Stimulated activated naive CD8-positive, alpha-beta T cell treated with anti-CD3 and anti-CD28 coated beads, Interleukin-15, Interleukin-2, amounts not matched to agents 100 ng/mL and 50 ng/mL, for 24 hours (primary cell): ENCODE results near the gene STARD10.
"Not testable (repeated sequence)": the region's sequence is repeated elsewhere in the genome, so short reads cannot be mapped to it uniquely, and the experiment has no call there.

ENCODE experiments used
- H3K27ac Mint-ChIP-seq: one replicate; pipeline ENCODE4 v1.8.0; 2021; ENCODE audit warnings: mild to moderate bottlenecking, mixed read lengths
- H3K27me3 Mint-ChIP-seq: one replicate; pipeline ENCODE4 v1.8.0; 2021; ENCODE audit warnings: mixed read lengths
- H3K36me3 Mint-ChIP-seq: one replicate; pipeline ENCODE4 v1.8.0; 2021; ENCODE audit warnings: low read depth, mixed read lengths
- H3K4me1 Mint-ChIP-seq: one replicate; pipeline ENCODE4 v1.8.0; 2021; ENCODE audit warnings: low read depth, mixed read lengths
- H3K4me3 Mint-ChIP-seq: one replicate; pipeline ENCODE4 v1.8.0; 2021; ENCODE audit warnings: mild to moderate bottlenecking, mixed read lengths
- H3K9me3 Mint-ChIP-seq: one replicate; pipeline ENCODE4 v1.8.0; 2021; ENCODE audit warnings: mixed read lengths

STARD10 gene

GRCh38 chr11:72802822-72803221 lies 9.0 kb upstream of the STARD10 start:
- Mint-ChIP-seq H3K27me3 (no peaks in the 10 kb centered on the region), H3K9me3 (no peaks in the 10 kb centered on the region), H3K27ac (no peak overlapping the region), H3K4me3 (no peak overlapping the region), H3K4me1 (peaks cover 3% of the 10 kb centered on the region), H3K36me3 (peaks cover 9% of the 10 kb centered on the region)

- Mint-ChIP-seq H3K4me1 (peaks cover 5% of the 10 kb centered on the region), H3K4me3 (no peak overlapping the region), H3K27me3 (no peaks in the 10 kb centered on the region), H3K27ac (no peak overlapping the region), H3K9me3 (no peaks in the 10 kb centered on the region), H3K36me3 (peaks cover 4% of the 10 kb centered on the region)
These were observed 5.6 kb upstream of the STARD10 start for GRCh38 chr11:72799441-72799840.

- Mint-ChIP-seq H3K27me3 (no peaks in the 10 kb centered on the region), H3K4me1 (peaks cover 12% of the 10 kb centered on the region), H3K27ac (no peak overlapping the region), H3K9me3 (no peaks in the 10 kb centered on the region), H3K36me3 (peaks cover 4% of the 10 kb centered on the region), H3K4me3 (no peak overlapping the region)
These were observed 4.5 kb upstream of the STARD10 start for GRCh38 chr11:72798361-72798760.

- Mint-ChIP-seq H3K4me1 (peaks cover 27% of the 10 kb centered on the region), H3K27me3 (no peaks in the 10 kb centered on the region), H3K9me3 (no peaks in the 10 kb centered on the region), H3K27ac (peak overlapping the region; percentile 95), H3K36me3 (no peaks in the 10 kb centered on the region), H3K4me3 (peak overlapping the region; percentile 94)
These were observed 797 bp downstream of the STARD10 start for GRCh38 chr11:72793076-72793424.

GRCh38 chr11:72792437-72793021 lies 1.3 kb downstream of the STARD10 start:
- no peaks in the 10 kb centered on the region for H3K27me3 Mint-ChIP-seq
- H3K9me3 Mint-ChIP-seq: no peaks in the 10 kb centered on the region
- peak overlapping the region; percentile 95 for H3K27ac Mint-ChIP-seq
- peak overlapping the region; percentile 94 for H3K4me3 Mint-ChIP-seq
- no peaks in the 10 kb centered on the region for H3K36me3 Mint-ChIP-seq
- peaks cover 32% of the 10 kb centered on the region for H3K4me1 Mint-ChIP-seq

- H3K4me3 Mint-ChIP-seq, H3K9me3 Mint-ChIP-seq, H3K27ac Mint-ChIP-seq, H3K36me3 Mint-ChIP-seq, H3K27me3 Mint-ChIP-seq: not testable (repeated sequence)
- peaks cover 42% of the 10 kb centered on the region for H3K4me1 Mint-ChIP-seq
These were observed 2.6 kb downstream of the STARD10 start for GRCh38 chr11:72791228-72791627.

- H3K4me1 Mint-ChIP-seq: peaks cover 39% of the 10 kb centered on the region
- H3K36me3 Mint-ChIP-seq: no peaks in the 10 kb centered on the region
- H3K4me3 Mint-ChIP-seq: no peak overlapping the region
- H3K9me3 Mint-ChIP-seq: no peaks in the 10 kb centered on the region
- H3K27me3 Mint-ChIP-seq: no peaks in the 10 kb centered on the region
- H3K27ac Mint-ChIP-seq: no peak overlapping the region
These were observed 4.2 kb downstream of the STARD10 start for GRCh38 chr11:72789493-72790131.

- Mint-ChIP-seq H3K27ac (no peak overlapping the region), H3K4me3 (no peak overlapping the region), H3K36me3 (no peaks in the 10 kb centered on the region), H3K4me1 (peaks cover 29% of the 10 kb centered on the region), H3K9me3 (no peaks in the 10 kb centered on the region), H3K27me3 (no peaks in the 10 kb centered on the region)
These were observed 5.6 kb downstream of the STARD10 start for GRCh38 chr11:72788241-72788640.

- no peaks in the 10 kb centered on the region for H3K27me3 Mint-ChIP-seq
- peak overlapping the region; percentile 52 for H3K27ac Mint-ChIP-seq
- H3K4me3 Mint-ChIP-seq: no peak overlapping the region
- no peaks in the 10 kb centered on the region for H3K9me3 Mint-ChIP-seq
- H3K36me3 Mint-ChIP-seq: no peaks in the 10 kb centered on the region
- H3K4me1 Mint-ChIP-seq: peaks cover 25% of the 10 kb centered on the region
These were observed 6.4 kb downstream of the STARD10 start for GRCh38 chr11:72787216-72788104.

GRCh38 chr11:72786305-72787215 lies 7.3 kb downstream of the STARD10 start:
- H3K27me3 Mint-ChIP-seq: no peaks in the 10 kb centered on the region
- no peaks in the 10 kb centered on the region for H3K9me3 Mint-ChIP-seq
- no peaks in the 10 kb centered on the region for H3K36me3 Mint-ChIP-seq
- H3K27ac Mint-ChIP-seq: no peak overlapping the region
- H3K4me1 Mint-ChIP-seq: peaks cover 28% of the 10 kb centered on the region
- no peak overlapping the region for H3K4me3 Mint-ChIP-seq

GRCh38 chr11:72784662-72785061 lies 9.2 kb downstream of the STARD10 start:
- peaks cover 31% of the 10 kb centered on the region for H3K4me1 Mint-ChIP-seq
- H3K9me3 Mint-ChIP-seq: no peaks in the 10 kb centered on the region
- no peaks in the 10 kb centered on the region for H3K27me3 Mint-ChIP-seq
- no peak overlapping the region for H3K4me3 Mint-ChIP-seq
- no peaks in the 10 kb centered on the region for H3K36me3 Mint-ChIP-seq
- H3K27ac Mint-ChIP-seq: no peak overlapping the region

GRCh38 chr11:72783144-72783905 lies 10.5 kb downstream of the STARD10 start:
- H3K36me3 Mint-ChIP-seq: no peaks in the 10 kb centered on the region
- H3K27ac Mint-ChIP-seq: no peak overlapping the region
- no peaks in the 10 kb centered on the region for H3K27me3 Mint-ChIP-seq
- H3K4me1 Mint-ChIP-seq: peaks cover 36% of the 10 kb centered on the region
- H3K4me3 Mint-ChIP-seq: no peak overlapping the region
- no peaks in the 10 kb centered on the region for H3K9me3 Mint-ChIP-seq

- H3K4me1 Mint-ChIP-seq: peaks cover 26% of the 10 kb centered on the region
- H3K4me3 Mint-ChIP-seq: peak overlapping the region; percentile 60
- peak overlapping the region; percentile 2 for H3K27ac Mint-ChIP-seq
- H3K27me3 Mint-ChIP-seq: no peaks in the 10 kb centered on the region
- no peaks in the 10 kb centered on the region for H3K9me3 Mint-ChIP-seq
- no peaks in the 10 kb centered on the region for H3K36me3 Mint-ChIP-seq
These were observed 11.5 kb downstream of the STARD10 start for GRCh38 chr11:72782081-72782920.
